A673 (cell line): ENCODE measurements around the gene TOGARAM1.

Experiments used
- EZH2 ChIP-seq: fragments of 200-600 bp; sonication (generic); IDR thresholded peaks from 2 replicates; pipeline ENCODE4 v1.6.1; 2017; ENCODE audit warnings: borderline replicate concordance, low read depth, mild to moderate bottlenecking, mixed read lengths, antibody characterized with exemption, low read length; ENCODE audit not compliant: poor library complexity, severe bottlenecking
- TF ChIP-seq, protein P1 (sequence below): fragments of 300-800, 200-600 bp; sonication (generic); conservative IDR thresholded peaks from 2 replicates; pipeline ENCODE4 v1.5.1; 2017; ENCODE audit warnings: low read depth, mild to moderate bottlenecking, antibody characterized with exemption, low read length, moderate library complexity, mixed read lengths

DNA sequence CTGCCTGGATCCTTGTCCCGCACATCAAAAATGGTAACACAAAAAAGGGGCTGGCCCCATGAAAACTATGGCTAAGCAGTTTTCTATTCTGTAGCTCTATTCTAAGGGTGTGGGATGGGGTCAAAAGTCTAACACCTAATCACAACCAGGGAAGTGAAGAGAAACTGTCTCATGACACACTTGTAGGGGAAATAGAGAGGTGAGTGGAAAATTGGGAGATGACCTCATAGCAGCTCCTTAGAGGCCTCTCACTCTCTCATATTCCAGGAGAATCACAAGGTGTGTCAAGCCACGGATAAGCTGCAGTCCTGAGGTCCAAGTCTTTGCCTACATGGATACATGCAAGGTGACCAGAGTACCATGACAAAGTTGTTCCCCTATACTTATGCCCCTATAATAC is 10.9 kb upstream of the TOGARAM1 start:
- TF ChIP-seq EZH2: no peak
- TF ChIP-seq, protein P1, sequence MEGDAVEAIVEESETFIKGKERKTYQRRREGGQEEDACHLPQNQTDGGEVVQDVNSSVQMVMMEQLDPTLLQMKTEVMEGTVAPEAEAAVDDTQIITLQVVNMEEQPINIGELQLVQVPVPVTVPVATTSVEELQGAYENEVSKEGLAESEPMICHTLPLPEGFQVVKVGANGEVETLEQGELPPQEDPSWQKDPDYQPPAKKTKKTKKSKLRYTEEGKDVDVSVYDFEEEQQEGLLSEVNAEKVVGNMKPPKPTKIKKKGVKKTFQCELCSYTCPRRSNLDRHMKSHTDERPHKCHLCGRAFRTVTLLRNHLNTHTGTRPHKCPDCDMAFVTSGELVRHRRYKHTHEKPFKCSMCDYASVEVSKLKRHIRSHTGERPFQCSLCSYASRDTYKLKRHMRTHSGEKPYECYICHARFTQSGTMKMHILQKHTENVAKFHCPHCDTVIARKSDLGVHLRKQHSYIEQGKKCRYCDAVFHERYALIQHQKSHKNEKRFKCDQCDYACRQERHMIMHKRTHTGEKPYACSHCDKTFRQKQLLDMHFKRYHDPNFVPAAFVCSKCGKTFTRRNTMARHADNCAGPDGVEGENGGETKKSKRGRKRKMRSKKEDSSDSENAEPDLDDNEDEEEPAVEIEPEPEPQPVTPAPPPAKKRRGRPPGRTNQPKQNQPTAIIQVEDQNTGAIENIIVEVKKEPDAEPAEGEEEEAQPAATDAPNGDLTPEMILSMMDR: no peak
